Lower leg skin (tissue), 4 donors: ENCODE measurements around the gene TPK1. TPM values are rescaled to one million over a fixed set of nuclear protein-coding genes. Genes with fewer than 3 reads are reported as not detected.
A peak's percentile ranks its signal among the peaks of the same experiment; 100 is the strongest.

ENCODE experiments used
- DNase-seq, 2 donors: peaks; one replicate each; pipeline ENCODE4 v3.0.0-alpha.2; 2019; ENCODE audit warnings: low spot score in 2 of 2
- H3K4me3 ChIP-seq: fragments of 200-600 bp; sonication (generic); 2 replicates; pipeline ENCODE4 v1.5.1; 2017; ENCODE audit warnings: mild to moderate bottlenecking, low read depth; ENCODE audit not compliant: poor library complexity, severe bottlenecking
- POLR2A ChIP-seq, 2 donors: fragments of 450-650 bp; IDR thresholded peaks; one replicate each; pipeline ENCODE4 v1.6.1; 2016 to 2017; ENCODE audit warnings: antibody characterized with exemption in 2 of 2, mild to moderate bottlenecking in 1 of 2, moderate library complexity in 1 of 2
- WGBS, 2 donors: methylation state at CpG; one replicate each; pipeline ENCODE4 v1.1.5; 2018; 5-methylcytosine and 5-hydroxymethylcytosine counted together
- intact Hi-C: fragments of 100-400 bp; cut with DNase I; formaldehyde crosslinking; loops from one replicate; pipeline ENCODE4 v1.15.0; 2023; ENCODE audit warnings: low total_unique reads
- total RNA-seq, 4 donors: library from RNA; depleted of rRNA; stranded (reverse); fragments of >200 nt; gene quantifications; one replicate each; pipeline ENCODE4 v1.1.0, GENCODE V29; 2016
- TF ChIP-seq, protein P1 (sequence below), 3 donors: fragments of 450-650 bp; IDR thresholded peaks; one replicate each; pipeline ENCODE4 v1.5.1; 2016; ENCODE audit warnings: antibody characterized with exemption in 3 of 3, mild to moderate bottlenecking in 3 of 3, moderate library complexity in 2 of 3

TPK1 gene
- total RNA-seq, 4 donors from 2014 or later, result 1.1 to 5.5 (median 3.3) TPM

GRCh38 chr7:144674550-144674949 is 161.3 kb downstream of the TPK1 start:
- H3K4me3 ChIP-seq, result no peak overlapping the region
- TF ChIP-seq, protein P1, sequence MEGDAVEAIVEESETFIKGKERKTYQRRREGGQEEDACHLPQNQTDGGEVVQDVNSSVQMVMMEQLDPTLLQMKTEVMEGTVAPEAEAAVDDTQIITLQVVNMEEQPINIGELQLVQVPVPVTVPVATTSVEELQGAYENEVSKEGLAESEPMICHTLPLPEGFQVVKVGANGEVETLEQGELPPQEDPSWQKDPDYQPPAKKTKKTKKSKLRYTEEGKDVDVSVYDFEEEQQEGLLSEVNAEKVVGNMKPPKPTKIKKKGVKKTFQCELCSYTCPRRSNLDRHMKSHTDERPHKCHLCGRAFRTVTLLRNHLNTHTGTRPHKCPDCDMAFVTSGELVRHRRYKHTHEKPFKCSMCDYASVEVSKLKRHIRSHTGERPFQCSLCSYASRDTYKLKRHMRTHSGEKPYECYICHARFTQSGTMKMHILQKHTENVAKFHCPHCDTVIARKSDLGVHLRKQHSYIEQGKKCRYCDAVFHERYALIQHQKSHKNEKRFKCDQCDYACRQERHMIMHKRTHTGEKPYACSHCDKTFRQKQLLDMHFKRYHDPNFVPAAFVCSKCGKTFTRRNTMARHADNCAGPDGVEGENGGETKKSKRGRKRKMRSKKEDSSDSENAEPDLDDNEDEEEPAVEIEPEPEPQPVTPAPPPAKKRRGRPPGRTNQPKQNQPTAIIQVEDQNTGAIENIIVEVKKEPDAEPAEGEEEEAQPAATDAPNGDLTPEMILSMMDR (IDR thresholded peaks at IDR 0.05), result no peak
- no peak for TF ChIP-seq POLR2A (IDR thresholded peaks at IDR 0.05)
- intact Hi-C loops, result no loop called here
- DNase-seq, result no peak

GRCh38 chr7:144672869-144673268 is 163.0 kb downstream of the TPK1 start:
- TF ChIP-seq, protein P1 (IDR thresholded peaks at IDR 0.05), result no peak
- no peak for TF ChIP-seq POLR2A (IDR thresholded peaks at IDR 0.05)
- DNase-seq, result no peak
- intact Hi-C loops, result no loop called here
- WGBS, 2 donors, result 84 to 96% methylated on average over 2 of the region's 2 CpGs
- H3K4me3 ChIP-seq, result no peak overlapping the region

DNA sequence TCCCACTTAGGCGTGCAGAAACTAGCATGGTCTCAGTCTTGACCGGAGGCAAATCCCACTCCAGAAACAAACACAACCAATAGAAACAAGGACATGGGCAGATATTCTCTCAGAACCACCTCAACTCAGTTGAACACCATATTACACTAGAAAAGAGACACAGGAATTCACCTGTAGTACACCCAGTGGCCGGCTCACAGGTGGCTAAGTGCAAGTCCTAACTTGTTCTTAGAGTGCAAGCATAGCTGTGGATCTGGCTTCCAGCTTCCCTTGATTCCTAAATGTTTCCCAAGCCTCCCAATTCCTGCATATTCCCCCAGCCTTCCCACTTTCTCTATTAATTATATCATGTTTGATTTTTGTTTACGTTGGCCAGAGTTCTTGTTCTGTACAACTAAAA is 164.4 kb downstream of the TPK1 start:
- DNase-seq, result no peak
- H3K4me3 ChIP-seq, result no peak overlapping the region
- intact Hi-C loops, result no loop called here
- TF ChIP-seq POLR2A (IDR thresholded peaks at IDR 0.05), result no peak
- TF ChIP-seq, protein P1 (IDR thresholded peaks at IDR 0.05), result no peak
- 77 to 80% methylated on average over 4 of the region's 4 CpGs for WGBS, 2 donors

DNA sequence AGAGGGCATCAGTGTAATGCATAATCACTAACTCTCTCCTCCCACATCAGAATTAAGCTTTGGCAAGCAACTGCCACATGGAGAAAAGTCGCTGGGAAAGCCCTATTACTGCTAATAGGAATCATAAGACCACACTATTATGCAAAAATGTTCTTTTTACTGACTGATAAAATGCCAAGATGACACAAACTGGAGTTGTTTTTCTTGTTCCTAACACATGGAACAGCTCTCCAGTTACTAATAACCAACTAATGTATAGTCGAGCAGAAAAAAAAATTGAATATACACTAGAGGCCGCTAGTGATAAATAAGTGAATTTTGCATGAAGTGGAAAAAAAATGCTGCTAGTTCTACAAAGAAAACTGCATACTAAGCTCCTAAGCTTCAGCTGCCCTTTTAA is 165.6 kb downstream of the TPK1 start:
- intact Hi-C loops, result no loop called here
- peak in 1 of 2 donors; percentile 28 for DNase-seq
- TF ChIP-seq POLR2A (IDR thresholded peaks at IDR 0.05), result no peak
- TF ChIP-seq, protein P1 (IDR thresholded peaks at IDR 0.05), result no peak
- no peak overlapping the region for H3K4me3 ChIP-seq
- 5 to 12% methylated on average over 3 of the region's 3 CpGs for WGBS, 2 donors

- 89 to 90% methylated on average over 1 of the region's 1 CpG for WGBS, 2 donors
- TF ChIP-seq, protein P1 (IDR thresholded peaks at IDR 0.05), result no peak
- TF ChIP-seq POLR2A (IDR thresholded peaks at IDR 0.05), result no peak
- intact Hi-C loops, result no loop called here
- no peak for DNase-seq
- no peak overlapping the region for H3K4me3 ChIP-seq
Measured at GRCh38 chr7:144668503-144668902, 167.3 kb downstream of the TPK1 start.

- WGBS, 2 donors, result 66 to 72% methylated on average over 2 of the region's 2 CpGs
- TF ChIP-seq, protein P1 (IDR thresholded peaks at IDR 0.05), result no peak
- no peak for TF ChIP-seq POLR2A (IDR thresholded peaks at IDR 0.05)
- intact Hi-C loops, result no loop called here
- DNase-seq, result no peak
- no peak overlapping the region for H3K4me3 ChIP-seq
Measured at GRCh38 chr7:144665689-144666381, 170.0 kb downstream of the TPK1 start.
